GM20000 (cell line): Measurements from ENCODE around the gene GASK1A.

Source experiments
- DNase-seq: peaks from one replicate; pipeline ENCODE4 v3.0.0; 2012; ENCODE audit warnings: low spot score
- CTCF ChIP-seq: IDR thresholded peaks from 2 replicates; pipeline ENCODE4 v1.5.1; 2012; ENCODE audit warnings: mild to moderate bottlenecking, control low read depth; ENCODE audit errors: extremely low read depth, missing control alignments

GASK1A gene

GRCh38 chr3:43082457-43082856 lies 103.3 kb downstream of the GASK1A start:
- no peak for DNase-seq
- no peak for TF ChIP-seq CTCF

- DNase-seq, result no peak
- no peak for TF ChIP-seq CTCF
These were observed 107.5 kb downstream of the GASK1A start for GRCh38 chr3:43086460-43087165.

GRCh38 chr3:43087249-43087776 lies 108.2 kb downstream of the GASK1A start:
- TF ChIP-seq CTCF, result no peak
- DNase-seq, result no peak

- TF ChIP-seq CTCF, result no peak
These were observed 110.0 kb downstream of the GASK1A start for GRCh38 chr3:43089081-43089480.

GRCh38 chr3:43090238-43090637 lies 111.1 kb downstream of the GASK1A start:
- TF ChIP-seq CTCF, result no peak
- DNase-seq, result no peak

More at GRCh38 chr3:43089081-43089480, 110.0 kb downstream of the GASK1A start:
- no peak for DNase-seq

GRCh38 chr3:43091481-43091880 lies 112.4 kb downstream of the GASK1A start:
- no peak for TF ChIP-seq CTCF
- no peak for DNase-seq

GRCh38 chr3:43093006-43093405 lies 113.9 kb downstream of the GASK1A start:
- no peak for TF ChIP-seq CTCF
- DNase-seq, result no peak
